Retinal pigment epithelial cell (primary cell): ENCODE measurements around the gene DDR2.
"Not testable (repeated sequence)": the region's sequence is repeated elsewhere in the genome, so short reads cannot be mapped to it uniquely, and the experiment has no call there.

Source experiments
- DNase-seq: peaks from one replicate; pipeline ENCODE4 v3.0.0-alpha.2; 2010; ENCODE audit warnings: low read depth
- H3K4me3 ChIP-seq: 2 replicates; pipeline ENCODE4 v1.5.1; 2011; ENCODE audit warnings: mild to moderate bottlenecking, low read length, control low read depth, moderate library complexity
- TF ChIP-seq, protein P1 (sequence below): conservative IDR thresholded peaks from 2 replicates; pipeline ENCODE4 v1.5.1; 2011; ENCODE audit warnings: low read depth, low read length, control low read depth, inconsistent platforms

The DDR2 gene

GRCh38 chr1:162599451-162599850 lies 32.8 kb upstream of the DDR2 start:
- DNase-seq, result no peak
- no peak overlapping the region for H3K4me3 ChIP-seq
- TF ChIP-seq, protein P1, sequence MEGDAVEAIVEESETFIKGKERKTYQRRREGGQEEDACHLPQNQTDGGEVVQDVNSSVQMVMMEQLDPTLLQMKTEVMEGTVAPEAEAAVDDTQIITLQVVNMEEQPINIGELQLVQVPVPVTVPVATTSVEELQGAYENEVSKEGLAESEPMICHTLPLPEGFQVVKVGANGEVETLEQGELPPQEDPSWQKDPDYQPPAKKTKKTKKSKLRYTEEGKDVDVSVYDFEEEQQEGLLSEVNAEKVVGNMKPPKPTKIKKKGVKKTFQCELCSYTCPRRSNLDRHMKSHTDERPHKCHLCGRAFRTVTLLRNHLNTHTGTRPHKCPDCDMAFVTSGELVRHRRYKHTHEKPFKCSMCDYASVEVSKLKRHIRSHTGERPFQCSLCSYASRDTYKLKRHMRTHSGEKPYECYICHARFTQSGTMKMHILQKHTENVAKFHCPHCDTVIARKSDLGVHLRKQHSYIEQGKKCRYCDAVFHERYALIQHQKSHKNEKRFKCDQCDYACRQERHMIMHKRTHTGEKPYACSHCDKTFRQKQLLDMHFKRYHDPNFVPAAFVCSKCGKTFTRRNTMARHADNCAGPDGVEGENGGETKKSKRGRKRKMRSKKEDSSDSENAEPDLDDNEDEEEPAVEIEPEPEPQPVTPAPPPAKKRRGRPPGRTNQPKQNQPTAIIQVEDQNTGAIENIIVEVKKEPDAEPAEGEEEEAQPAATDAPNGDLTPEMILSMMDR, result no peak

DNA sequence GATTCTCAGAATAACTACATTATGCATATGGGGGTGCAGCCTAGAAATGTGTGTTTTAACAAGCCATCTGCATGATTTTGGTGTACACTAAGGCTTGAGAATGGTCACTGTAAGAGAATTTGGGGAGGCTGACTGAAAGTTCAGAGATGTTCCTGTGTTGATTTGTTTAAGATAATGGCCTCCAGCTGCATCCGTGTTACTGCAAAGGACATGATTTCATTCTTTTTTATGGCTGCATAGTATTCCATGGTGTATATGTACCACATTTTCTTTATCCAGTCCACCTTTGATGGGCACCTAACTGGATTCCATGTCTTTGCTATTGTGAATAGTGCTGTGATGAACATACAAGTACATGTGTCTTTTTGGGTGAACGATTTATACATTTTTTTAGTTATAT lies 29.1 kb upstream of the DDR2 start:
- not testable (repeated sequence) for DNase-seq, H3K4me3 ChIP-seq

DNA sequence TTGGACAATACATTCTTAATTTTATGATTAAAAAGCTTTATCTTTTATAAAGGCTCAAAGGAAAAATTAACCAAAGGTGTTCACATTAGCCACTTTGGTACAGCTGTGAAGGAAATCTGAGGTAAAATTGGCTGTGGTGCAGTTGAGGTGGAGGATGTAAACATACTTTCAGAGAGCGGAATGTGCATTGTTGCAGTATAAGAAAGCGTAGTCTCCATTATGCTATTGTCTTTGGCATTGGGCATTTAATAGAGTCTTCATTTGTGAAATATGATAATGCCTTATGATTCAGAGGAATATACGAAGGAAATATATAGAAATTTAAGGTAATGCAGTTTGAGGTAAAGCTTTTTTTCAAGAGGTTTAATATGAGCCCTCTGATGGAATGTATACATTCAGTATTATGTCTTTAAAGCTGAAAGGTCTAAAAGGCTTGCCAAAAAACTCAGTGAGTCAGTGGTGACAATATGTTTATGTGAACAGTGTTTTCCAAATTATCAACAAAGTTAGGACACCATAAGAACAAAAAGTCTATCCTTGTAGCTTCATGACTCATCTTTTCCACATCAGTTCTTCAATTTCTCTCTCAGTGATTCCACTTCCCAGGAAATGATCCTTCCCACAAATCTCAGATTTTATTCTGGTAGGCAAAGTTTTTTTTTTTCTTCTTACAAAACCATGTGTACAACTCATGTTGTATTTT lies 26.9 kb upstream of the DDR2 start:
- TF ChIP-seq, protein P1, result no peak
- H3K4me3 ChIP-seq, result no peak overlapping the region
- DNase-seq, result peak; percentile 21

DNA sequence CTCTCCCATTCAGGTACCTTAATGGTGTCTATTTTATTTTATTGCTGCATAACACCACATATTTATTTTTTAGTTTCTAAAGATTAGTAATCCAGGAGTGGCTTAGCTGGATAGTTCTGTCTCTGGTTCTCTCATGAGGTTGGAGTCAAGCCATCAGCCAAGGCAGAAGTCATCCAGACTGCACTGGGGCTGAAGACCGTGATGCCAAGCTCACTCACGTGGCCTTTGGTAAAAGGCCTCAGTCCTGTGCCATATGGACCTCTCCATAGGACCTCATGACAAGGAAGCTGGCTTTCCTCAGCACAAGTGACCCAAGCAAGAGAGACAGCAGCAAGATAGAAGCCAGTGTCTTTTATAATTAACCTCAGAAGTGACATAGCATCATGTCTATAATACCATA lies 23.0 kb upstream of the DDR2 start:
- TF ChIP-seq, protein P1, result no peak
- H3K4me3 ChIP-seq, result no peak overlapping the region
- no peak for DNase-seq

DNA sequence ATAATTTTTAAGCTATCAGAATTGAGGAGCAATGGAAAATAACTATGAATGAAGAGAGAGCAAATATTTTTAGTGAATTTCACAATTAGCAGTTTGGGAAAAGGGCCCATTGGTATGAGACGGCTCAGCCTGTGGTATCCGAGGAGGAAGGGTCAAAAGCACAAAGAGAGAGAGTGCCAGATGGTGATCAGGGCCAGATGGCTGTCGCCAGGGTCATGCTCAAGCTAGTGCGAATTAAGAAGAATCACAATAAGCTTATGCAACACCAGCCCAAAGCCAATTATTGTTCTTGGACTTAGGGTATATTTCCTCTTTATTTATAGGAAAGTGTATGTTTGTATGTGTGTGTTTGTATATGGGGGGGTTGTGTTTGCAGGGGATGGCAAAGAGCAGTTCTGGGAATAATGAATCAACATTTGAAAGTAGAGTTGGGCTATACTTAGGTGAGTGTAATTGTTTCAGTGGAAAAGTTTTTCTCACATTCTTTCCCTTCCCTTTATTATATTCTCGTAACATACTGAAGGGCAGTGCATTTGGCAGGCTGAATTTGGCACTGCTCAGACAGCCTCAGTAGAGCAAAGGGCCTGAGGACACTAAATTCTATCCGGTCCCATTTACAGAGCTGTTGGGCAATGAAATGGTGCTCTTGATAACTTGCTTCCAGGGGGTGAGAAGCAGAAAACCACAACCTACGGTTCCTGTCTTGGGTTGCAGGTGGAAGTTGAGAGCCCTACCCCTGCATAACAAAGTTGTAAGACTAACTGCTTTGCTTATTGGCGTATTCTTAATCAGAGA lies 19.5 kb upstream of the DDR2 start:
- no peak for DNase-seq
- no peak overlapping the region for H3K4me3 ChIP-seq
- TF ChIP-seq, protein P1, result no peak

DNA sequence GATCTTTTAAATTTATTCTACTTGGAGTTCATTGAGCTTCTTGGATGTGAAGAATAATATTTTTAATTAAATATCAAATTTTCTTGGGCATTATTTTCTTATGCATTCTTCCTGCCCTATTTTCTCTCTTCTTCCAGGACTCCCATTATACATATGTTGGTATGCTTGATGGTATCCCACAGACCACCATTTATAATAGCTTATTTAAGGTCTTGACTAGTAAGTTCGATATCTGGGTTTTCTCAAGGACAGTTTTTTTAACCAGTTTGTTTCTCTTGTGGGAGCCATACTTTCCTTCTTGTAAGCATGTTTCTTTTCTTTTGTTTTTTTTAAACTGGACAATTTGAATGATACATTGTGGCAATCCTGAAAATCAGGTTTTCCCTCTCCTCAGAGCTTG lies 15.4 kb upstream of the DDR2 start:
- TF ChIP-seq, protein P1, result no peak
- no peak for DNase-seq
- H3K4me3 ChIP-seq, result no peak overlapping the region

DNA sequence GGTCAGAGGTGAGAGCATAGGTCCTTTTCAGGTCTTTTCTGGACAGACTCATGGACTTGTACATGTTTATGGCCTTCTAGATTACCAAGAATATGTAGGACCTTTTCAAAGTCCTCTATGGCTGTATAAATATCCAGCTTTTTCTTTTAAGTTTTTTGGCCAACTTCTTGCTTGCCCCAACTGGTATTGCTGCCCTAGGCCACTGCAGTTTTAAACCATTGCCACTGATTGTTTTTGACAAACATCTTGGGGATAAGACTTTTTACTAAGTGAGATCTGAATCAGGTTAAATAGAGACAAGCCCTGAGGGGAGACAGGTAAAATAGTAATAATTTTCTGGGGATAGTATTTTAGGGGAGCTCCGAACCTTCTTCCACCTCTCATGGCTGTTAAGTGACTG lies 14.8 kb upstream of the DDR2 start:
- no peak for DNase-seq
- H3K4me3 ChIP-seq, result no peak overlapping the region
- TF ChIP-seq, protein P1, result no peak
